ENCODE results near the gene DNAJC17.

DNA sequence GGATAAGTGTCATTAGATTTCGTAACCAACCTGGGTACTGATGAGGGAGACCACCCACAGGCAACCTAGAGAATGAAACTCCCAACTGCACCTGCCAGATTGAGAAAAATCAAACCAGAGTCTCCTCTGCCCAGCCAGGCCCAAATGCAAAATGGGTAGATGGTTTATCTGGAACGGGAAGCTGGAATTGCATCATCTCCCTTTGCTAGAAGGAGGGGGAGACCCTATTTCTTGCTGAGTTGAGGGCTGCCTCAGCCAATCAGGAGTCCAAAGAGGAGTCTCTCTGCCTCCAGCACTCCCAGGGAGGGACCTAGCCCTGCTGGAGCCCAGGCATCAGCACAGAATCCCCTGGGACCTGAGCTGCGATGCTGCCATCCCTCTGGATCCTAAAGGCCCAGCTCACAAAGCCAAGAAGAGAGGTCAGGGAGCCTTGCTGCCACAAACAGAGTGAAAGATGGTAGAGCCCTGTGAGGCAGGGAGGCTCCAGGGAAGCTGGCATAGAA, 60.3 kb downstream of the DNAJC17 start:
- TF ChIP-seq EP300 (IDR thresholded peaks at IDR 0.05) (no peak), POLR2A (IDR thresholded peaks at IDR 0.05) (no peak)

Data from tibial nerve (tissue), 3 donors.